SKM-1 (cell line): ENCODE measurements around the gene FBN3.
"Not testable (repeated sequence)": the region's sequence is repeated elsewhere in the genome, so short reads cannot be mapped to it uniquely, and the experiment has no call there.

Source experiments
- DNase-seq: peaks from one replicate; lab custom pipeline; 2025; ENCODE audit not compliant: unreplicated experiment; lab: John Stamatoyannopoulos, UW

Gene FBN3

DNA sequence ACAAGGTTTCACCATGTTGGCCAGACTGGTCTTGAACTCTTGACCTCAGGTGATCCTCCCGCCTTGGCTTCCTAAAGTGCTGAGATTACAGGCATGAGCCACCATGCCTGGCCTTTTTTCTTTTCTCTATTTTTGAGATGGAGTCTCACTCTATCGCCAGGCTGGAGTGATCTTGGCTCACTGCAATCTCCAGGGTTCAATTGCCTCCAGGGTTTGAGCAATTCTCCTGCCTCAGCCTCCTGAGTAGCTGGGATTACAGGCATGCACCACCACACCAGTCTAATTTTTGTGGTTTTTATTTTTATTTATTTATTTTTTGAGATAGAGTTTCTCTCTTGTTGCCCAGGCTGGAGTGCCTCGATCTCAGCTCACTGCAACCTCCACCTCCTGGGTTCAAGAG lies 125.1 kb downstream of the FBN3 start:
- not testable (repeated sequence) for DNase-seq

DNA sequence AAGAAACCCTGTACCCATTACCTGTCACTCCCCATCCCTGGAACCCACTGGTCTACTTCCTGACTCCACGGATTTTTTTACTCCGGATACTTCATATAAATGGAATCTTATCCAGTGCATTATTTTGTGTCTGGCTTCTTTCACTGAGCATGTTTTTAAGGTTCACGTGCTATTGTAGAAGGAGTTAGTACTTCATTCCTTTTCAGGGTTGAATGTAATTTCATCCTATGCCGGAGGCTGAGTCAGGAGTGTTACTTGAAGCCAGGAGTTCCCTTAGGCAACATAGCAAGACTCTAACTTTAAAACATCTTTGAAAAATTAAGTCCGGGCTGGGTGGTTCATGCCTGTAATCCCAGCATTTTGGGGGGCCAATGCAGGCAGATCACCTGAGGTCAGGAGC lies 126.0 kb downstream of the FBN3 start:
- no peak for DNase-seq

DNA sequence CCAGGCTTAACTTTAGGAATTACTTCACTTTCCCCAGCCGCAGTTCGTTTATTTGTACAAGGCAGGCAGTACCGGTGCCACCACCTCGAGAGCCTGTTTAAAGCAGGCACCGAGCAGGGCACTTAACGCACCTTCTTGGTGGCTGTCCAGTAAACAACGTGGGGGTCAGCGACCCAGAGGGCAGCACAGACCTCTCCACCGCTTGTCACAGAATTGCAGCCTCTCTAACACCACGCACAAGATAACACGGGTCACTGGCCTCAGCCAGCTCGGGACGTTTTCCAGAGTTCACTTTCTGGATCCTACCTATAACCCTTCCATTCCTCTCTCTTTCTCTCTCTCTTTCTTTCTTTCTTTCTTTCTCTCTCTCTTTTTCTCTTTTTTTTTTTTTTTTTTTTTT lies 127.1 kb downstream of the FBN3 start:
- DNase-seq, result no peak

DNA sequence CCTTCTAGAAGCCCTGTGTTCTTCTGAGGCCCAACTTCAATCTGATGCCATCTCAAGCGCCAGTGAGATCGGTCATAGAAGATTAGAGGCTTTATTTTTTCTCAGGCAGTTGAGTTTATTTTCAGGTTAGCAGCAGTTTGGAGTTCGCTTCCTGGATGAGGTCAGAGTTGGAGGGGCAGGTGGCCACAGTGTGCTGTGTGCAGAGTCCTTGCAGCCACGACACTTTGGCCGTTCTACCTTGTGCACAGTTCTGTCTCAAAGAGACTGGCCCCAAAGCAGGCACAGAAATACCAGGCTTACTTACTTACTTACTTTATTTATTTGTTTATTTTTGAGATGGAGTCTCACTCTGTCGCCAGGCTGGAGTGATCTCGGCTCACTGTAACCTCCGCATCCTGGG lies 128.0 kb downstream of the FBN3 start:
- DNase-seq, result no peak

DNA sequence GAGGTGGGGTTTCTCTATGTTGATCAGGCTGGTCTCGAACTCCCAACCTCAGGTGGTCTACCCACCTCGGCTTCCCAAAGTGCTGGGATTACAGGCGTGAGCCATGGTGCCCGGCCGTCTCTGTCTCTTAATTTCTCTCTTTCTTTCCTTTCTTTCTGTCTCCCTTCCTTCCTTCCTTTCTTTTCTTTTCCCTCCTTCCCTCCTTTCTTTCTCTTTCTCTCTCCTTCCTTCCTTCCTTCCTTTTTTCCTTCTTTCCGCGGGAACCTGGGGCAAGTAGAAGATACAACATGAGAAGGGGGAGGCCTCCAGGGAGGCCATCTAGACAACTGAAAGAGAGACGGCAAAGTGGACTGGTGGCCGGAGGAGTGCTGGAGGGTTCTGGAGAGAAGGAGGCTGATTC lies 128.7 kb downstream of the FBN3 start:
- DNase-seq, result no peak

DNA sequence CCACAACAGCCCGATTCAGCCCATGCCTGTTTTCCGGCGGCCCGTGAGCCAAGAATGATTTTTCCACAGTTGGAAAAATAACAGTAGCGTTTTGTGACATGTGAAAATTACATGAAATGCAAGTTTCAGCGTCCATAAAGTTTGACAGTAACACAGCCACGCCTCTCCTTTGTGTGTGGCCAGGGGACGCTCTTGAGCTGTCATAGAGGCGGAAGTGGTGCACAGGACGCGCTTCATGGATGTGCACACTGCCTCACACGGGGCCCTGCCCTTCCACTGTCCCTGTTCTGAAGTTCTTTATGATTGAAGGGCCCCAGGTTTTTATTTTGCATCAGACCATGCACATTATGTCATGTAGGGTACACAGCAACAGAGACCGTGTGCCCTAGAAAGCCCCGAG lies 131.6 kb downstream of the FBN3 start:
- DNase-seq, result no peak
